HG03103 (cell line): ENCODE measurements around the gene ITGA5.

ENCODE experiments used
- ATAC-seq: cut with Tn5 transposase; IDR thresholded peaks from one replicate; pipeline ENCODE4 v1.9.1; 2021; ENCODE audit warnings: low read depth; ENCODE audit not compliant: unreplicated experiment

ITGA5 gene

DNA sequence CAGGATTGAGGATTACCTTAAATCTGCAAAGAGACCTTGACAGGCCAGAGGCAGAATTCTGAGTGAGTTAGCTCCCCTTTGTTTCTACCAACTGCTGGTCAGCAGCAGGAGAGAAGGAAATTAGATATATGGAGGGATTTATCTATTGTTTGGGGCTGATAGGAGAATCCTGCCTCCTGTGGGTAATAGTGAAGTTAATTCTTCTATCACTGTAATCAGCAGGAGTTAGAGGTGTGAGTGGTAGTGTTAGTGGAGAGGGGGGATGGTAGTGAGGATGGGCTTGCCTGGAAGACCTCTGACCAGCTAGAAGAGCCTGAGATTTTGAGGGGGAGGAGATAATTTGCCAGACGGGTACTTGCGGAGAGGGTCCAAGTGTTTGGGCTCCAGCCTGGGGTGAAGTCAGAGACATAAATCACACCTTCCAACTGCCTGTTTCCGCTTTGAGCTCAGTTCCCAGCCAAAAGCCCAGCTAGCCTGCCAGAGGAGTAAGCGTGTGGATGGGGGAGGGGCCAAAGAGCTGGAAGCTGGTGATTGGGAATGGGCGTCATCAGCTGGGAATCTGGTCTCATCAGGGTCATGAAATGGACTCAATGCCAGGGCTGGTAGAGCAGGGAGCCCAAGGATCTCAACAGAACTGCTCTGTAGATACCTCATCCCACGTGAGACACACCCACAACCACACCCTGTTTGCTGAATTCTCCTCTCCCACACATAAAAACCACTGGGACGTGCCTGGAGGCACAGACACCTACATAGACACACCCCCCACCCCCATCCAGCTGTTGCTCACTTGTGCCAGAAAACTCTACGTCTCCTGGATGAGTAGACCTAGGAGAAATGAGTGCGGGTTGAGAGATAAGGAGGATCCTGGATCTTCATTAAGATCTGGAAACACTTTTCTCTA, 13.1 kb upstream of the ITGA5 start:
- ATAC-seq, result no peak

DNA sequence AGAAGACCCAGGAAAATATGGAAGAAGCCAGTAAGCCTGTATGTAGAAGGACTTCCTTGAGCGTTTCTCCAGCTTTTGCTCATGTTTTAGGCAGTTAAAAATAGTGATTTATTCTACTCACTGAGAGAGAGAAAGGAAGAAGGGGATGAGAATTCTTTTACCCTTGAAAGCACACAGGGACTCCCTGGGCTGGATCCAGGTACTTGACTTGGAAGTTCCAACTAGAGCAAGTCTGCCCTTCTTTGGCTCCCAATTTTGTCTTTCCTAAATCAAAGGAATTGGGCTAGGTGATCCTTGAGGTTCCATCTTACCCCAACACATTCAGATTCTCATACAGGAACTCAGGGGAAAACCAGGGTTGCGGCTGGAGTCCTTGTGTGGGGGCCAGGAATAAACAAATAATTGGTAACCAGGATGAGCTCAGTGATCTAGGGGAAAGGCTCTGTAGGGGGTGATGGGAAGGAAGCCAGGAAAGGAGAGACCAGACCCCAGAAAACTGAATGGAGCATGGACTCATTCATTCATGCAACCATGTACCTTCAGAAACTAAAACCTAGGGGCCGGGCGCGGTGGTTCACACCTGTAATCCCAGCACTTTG, 11.5 kb upstream of the ITGA5 start:
- ATAC-seq, result no peak

DNA sequence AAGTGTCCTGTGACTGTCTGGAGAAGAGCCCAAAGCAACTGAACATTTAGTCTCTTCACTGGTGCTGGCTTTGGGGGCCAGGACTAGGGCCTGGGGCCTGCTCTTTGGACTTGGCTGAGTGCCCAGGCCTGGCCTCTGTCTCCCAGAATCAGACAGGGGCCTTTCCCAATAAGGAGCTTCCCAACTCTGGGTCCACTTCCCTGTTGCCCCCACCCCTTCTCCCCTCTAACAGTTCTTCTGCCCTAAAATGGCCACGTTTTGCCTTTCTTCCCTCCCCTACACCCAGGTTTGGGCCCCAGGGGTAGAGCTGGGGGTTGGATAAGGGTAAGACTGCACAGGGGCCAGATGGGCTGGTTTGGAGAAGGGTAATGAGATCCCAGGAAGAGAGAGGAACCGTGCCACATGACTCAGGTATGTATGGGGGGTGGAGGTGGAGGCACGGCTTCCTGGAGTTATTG, 10.0 kb upstream of the ITGA5 start:
- ATAC-seq, result no peak

DNA sequence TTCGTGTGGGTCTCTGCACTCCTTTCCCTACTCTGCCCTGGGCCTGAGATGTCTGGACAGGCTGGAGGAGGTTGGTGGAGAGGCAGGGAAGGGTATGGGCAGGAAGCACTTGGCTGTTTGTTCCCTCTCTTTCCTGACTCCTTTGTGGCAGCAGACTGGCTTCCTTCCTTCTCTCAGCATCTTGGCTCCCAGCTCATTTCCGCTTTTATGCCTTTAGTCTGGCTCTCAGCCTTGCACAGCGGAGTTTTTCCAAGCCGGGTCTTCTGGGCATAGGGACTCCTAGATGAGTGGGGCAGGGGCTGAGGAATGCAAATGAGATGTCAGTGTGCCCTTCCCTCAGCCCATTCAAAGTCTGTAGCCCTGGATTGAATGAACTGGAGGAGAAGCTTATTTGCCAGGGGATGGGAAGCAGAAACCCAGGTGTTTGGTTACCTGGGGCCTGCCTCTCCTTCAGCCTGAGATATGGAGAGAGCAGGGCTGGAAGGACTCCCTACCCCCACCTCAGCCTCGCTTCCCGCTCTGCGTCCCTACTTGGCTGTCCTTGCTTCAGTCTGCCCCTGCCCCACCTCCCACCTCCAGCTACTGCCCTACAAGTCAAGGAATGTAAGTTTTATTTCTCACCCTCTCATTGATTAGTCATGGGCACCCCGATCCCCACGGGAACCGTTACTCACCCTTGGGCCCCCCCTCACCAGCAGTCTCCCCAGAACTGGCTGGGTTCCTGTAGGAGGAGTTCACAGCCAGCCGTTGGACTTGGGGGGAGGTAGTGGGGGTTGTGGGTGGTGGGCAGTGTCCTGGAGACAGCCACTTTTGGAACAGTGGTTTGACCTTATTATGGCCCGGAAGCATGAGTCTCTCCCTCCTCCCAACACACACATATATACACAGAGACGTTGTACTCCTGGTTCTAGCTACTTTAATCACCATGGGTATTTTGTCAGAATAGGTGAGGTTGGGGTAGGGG, 9.3 kb upstream of the ITGA5 start:
- ATAC-seq, result no peak

DNA sequence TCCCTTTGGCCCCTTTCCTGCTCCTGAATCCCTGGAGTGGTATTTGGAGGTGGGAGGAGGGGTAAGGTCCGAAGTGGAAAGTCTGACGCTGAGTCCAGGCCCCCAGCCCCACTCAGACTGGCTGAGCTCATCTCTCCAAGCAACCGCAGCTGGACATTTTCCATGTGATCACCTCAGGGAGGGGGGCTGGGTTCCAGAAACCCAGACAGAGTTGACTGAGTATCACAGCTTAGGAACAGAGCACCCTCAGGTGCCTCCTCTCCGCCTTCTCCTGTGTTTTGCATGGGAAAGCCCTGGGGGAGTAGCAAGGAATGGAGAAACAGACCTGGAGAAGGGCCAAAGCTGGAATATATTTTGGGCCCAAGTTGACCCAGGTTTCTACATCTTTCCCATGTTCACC, 8.0 kb upstream of the ITGA5 start:
- no peak for ATAC-seq

DNA sequence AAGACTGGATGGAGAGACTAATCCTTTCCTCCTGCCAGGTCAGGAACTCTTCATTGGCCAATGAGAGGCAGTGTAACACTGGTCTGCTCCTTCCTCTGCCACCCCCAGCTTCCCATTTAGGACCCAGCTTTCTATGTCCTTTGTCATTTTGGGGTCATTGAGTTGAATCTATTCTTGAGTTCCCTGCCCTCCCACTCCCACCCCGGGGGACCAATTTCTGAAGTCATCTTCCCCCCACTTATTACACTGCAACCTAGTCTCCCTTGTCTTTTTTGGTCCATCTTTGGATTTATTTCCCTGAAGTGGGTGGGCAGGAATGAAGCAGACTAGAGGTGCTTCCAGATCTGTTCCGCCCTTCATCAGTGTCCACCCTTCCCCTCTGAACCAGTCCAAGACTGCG, 7.6 kb upstream of the ITGA5 start:
- no peak for ATAC-seq

DNA sequence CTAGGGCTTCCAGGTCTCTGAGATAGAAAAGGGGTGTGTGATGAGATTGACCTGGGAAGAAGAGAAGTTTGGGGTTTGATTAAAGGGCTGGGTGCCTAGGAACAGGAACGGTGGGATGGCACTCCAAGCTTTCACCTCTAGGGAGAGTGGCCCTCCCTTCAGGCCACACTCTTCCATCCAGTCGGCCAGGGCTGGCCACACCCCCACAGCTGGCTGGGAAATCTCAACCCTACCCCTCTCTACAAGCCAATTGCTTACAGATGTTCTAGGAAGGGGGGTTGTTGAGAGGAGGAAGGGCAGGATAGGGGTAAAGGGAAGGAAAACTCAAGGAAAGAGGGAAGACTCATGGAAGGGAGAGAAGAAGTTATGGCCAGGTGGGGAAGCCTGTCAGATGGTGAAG, 6.6 kb upstream of the ITGA5 start:
- no peak for ATAC-seq

DNA sequence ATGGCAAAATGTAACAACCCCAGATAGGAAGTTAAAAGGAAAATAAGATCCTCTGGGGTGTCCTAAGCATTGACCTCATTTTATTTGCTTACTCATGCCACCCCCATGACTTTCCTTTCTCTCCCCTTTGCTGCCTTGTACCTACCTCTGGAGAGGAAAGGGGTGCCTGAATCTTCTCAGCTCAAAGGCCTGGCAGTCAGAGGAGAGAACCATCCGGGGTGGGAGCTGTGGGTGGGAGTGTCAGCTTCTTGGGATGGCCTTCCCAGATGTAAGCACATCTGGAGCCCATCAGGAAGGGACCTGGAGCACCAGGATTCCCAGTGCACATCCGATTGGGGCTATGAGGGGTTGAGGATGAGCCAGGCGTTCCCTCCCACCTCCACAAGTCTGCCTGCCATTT, 5.2 kb upstream of the ITGA5 start:
- no peak for ATAC-seq

DNA sequence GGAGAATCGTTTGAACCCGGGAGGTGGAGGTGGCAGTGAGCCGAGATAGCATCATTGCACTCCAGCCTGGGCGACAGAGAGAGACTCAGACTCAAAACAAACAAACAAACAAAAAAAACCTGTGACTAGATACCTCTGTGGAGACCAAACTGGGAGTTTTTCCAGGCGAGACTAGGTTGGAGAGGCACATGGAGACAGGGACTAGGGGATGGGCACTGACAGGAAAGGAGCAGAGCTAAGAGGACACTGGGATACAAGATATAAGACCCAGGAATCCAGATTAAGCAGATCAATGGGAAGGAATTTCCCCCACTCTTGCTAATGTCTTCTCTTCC, 4.7 kb upstream of the ITGA5 start:
- ATAC-seq, result no peak

DNA sequence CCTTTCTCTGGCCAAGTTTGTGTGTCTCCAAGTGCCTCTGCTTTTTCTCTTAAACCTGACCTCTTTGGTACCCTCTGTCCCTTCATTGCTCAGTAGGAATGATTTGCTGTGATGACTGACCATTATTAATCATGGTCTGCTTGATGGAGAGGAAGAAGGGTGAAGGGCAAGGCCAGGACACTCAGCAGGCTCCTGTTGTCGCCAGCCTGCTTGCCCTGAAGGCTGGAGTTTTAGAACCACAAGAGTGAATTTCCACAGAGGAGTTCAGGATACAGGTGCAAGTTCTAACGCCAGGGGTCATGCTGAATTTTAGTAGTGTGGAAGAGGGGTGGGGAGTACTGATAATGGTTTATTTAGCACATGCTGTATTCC, 2.8 kb upstream of the ITGA5 start:
- no peak for ATAC-seq

DNA sequence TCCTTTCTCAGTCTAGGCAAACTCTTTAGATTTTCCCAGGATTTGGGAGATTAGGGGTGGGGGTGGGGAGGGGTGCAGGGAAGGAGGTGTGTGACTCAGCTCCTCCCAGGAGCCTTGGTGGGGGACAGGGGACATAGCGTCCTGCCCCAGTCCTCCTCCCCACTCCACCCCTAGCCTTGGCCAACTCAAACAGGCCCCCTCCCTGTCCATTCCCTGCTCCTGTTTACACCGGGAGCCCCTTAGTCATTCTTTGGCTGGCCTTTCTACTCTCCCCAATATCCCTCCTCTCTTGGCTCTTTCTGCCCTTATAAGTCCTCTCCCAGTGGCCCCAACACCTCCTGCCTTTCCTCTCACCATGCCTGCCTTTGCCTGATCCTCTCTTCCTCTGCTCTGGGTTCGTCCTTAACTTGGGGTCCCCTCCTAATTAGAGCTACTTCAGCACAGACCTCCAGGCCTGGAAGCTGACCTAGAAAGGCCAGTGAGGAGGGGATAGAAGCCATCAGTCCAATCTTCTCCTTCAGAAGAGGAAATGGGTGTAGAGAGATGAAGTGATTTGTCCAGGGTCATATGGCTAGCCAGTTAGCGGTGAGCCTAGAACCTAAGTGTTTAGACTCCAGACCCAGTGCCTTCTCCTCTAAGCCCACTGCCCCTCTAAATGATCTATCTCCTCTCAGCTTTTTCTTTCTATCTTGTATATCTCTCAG, 2.3 kb upstream of the ITGA5 start:
- ATAC-seq, result no peak

DNA sequence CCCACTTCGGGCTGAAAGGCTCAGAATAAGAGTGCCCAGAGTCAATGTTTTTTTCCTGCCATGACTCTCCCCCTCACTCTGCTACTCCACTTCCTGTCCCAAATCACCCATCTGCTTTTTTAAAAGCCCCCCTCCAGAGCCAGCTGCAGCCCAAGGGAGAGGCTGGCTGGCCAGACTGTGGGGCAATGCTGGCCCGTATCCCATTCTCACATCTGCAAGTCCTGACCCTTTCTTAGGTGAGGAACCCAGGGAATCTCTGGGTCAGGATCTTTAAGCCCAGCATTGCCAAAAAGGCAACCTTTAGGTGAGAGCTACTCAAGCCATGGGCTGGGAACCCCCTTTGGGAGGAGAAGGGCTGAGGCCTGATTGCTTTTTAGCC, 1.7 kb upstream of the ITGA5 start:
- no peak for ATAC-seq

DNA sequence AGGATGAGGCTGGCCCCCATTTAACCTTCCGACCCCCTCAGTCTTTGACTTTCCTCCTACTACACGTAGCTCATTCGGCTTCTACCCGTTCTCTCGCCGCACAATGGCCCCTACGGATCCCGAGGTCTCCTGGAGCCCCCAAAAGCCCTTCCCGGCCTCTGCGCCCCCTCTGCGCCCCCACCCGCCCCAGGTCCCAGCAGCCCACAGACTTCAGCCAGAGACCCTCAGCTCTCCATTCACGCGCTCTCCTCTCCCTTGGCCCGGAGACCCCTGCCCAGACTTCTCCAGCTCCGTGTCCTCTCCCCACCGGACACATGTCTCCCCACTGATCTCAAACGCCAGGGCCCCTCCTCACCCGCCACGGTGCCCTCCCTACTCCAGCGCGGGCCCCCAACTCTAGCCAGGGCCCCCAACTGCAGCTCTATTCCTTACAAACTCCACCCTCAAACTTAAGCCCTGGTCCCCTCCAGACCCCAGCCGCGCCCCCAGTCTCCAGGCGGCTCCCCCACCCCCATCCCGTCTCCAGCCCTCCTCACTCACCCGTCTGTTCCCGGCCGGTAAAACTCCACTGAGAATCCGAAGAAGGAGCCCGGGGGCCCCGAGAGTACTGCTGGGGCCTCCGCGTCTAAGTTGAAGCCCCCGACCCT, 502 bp downstream of the ITGA5 start:
- ATAC-seq, result no peak

DNA sequence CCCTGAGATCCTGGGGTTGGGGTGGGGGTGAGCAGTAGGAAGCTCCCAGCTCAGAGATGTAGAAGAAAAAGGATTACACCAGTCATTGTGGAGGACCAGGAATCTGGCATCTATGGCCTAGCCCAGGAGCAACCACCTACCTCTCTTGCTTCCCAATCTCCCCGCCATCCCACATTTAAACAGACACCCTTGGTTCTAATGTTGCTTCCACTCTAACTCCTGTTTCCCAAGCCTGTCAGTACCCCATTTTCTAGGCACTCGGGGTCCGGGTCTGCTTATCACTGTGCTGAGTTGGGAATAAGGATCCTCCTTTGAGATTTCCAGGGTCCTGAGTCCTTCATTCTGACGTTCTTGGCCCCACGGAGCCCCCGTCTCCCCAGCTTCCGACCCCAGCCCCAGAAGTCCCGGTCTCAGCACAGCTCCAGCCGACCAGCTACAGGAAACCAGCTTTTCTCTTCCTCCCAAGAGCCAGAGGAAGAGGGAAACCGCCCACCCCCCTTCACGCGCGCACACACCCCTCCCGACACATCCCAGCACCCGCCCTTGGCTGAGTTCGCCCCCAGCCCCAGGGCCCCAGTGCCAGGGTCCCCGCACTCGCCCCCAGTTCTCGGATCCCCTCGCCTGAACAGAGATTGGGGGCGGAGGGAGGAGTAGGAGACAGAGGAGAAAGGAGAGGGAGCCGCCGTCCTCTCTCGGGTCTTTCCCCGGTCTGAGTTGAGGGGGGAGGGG, 1.2 kb downstream of the ITGA5 start:
- no peak for ATAC-seq

DNA sequence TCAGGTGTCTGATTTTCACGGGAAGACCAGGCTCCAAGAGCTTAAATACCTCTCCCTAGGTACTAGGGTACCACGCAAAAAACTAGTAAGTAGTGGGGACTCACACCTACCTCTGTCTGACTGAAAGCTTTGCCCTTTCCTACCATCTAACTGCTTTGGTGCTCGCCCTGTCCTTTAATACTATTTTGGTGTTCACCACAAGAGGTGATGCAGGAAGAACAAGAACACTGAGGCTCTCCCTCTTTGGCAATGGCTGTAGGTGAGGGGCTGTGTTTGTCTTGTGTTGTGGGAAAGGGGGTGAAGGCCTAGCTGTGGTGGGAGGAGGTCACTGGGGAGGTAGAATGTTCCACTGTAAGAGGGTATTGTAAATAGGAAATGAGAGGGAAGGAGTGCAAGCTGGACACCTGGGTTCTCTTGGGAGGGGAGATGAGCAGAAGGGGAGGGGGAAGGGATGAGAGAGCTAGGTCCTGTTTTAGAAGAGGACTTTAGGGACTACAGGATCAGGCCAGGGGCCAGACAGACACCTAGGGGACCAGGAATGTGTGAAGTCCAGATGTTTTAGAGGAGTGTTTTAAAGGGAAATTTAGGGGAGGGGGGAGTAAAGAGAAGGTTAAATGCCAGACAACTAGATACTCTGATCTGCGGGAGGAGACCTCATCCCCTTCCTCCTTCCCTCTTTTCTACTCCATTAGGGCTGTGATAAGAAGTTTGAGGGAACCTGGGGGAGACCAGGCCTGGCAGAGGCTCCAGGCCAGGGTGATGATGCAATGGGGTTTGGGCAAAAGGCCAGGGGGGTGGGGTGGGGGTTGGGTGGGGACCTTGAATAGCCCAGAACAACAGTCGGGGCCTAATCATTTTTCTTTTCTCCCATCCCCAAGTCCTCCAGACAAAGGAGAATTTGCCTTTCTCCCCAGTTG, 2.1 kb downstream of the ITGA5 start:
- ATAC-seq, result no peak

DNA sequence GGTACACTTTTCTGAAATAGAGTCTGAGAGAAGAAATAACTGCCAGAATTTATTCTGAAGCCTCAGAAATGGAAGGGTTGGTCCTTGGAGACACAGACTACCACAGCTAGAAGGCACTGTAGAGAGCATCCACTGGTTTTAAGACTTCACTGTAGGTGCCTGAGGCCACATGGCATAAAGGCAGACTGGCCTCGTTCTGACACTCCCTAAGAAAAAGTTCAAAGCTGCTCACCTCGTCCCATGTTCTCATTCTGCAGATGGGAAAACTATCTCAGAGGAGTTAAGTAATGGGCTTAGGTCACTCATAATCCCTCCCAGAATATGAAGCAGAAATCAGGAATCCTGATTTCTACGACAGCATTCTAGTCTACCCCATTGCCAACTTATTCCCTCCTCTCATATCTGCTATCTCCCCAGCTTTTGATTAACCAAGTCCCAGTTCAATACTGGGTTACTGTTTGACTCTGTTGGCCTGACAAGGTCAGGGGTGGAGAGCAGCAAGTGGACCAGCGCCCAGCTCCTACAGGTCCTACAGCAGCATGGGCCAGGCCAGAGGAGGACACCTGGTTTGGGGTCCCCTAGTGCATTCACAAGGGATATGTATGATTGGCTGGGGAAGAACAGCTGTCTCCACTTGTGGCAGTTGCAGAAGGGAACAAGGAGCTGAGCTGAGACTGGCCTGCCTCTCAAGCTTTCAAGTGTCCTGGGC, 3.7 kb downstream of the ITGA5 start:
- no peak for ATAC-seq

DNA sequence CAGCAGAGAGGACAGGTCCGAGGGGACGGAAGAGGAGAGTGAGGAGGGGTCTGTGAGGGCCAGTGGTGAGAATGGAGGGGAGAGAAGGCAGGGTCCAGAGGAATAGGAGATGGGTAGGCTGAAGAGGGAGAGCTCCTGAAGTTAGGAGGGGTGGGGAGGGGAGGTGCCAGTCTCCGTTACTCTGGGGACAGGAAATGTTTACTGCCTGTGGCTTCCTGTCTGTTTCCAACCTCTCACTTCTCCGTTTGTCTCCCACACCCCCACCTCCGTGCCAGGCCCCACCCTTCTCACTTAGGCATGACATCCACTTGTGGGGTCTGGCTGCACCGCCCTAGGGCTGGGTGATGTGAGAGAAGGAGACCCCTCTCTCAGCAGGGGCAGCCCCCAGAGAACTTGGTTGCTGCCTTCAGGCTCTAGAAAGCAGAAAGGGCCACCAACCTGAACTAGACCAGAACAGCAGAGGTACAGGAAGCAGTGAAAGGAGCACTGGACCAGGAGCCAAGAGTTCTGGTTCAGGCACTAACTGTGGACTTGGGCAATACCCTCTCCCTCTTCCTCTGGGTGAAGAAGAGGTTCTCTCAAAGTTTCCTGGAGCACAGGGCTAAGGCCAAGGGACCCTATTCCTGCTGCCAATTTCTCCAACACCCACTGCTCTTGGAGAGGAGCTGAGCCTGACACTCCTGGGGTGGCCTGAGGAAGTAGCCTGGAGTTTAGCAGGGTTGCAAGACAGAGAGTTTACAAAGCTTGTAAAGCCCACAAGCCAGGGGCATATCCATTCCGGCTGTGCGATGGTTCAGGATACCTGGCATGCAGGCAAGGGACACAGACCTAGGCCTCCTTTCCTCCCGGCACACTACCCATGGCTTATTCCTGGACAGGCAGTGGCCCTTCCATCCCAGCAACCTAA, 5.5 kb downstream of the ITGA5 start:
- ATAC-seq, result no peak
